GM21786 (cell line): Measurements from ENCODE around the gene KIFC3.
"Not testable (repeated sequence)": the region's sequence is repeated elsewhere in the genome, so short reads cannot be mapped to it uniquely, and the experiment has no call there.

Source experiments
- ATAC-seq: cut with Tn5 transposase; IDR thresholded peaks from one replicate; pipeline ENCODE4 v1.9.1; 2021; ENCODE audit not compliant: unreplicated experiment

The KIFC3 gene

DNA sequence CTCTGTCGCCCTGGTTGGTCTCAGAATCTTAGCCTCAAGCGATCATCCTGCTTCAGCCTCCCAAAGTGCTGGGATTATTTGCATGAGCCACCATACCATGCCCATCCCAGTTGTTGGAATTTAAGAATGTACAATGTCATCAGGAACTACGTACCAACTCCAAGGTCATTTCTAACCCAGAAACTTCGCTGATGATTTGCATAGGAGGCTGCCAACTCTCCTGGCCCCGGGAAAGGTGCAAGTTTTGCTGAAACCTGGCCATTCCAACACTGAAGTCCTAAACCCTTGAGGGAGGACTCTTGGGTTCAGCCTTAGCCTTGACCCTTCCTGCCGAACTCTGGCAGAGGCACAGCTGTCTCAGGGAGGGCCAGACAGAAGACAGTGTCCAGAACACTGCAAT lies 2.9 kb upstream of the KIFC3 start:
- ATAC-seq, result no peak

GRCh38 chr16:57804111-57804837 lies 2.0 kb upstream of the KIFC3 start:
- no peak for ATAC-seq

DNA sequence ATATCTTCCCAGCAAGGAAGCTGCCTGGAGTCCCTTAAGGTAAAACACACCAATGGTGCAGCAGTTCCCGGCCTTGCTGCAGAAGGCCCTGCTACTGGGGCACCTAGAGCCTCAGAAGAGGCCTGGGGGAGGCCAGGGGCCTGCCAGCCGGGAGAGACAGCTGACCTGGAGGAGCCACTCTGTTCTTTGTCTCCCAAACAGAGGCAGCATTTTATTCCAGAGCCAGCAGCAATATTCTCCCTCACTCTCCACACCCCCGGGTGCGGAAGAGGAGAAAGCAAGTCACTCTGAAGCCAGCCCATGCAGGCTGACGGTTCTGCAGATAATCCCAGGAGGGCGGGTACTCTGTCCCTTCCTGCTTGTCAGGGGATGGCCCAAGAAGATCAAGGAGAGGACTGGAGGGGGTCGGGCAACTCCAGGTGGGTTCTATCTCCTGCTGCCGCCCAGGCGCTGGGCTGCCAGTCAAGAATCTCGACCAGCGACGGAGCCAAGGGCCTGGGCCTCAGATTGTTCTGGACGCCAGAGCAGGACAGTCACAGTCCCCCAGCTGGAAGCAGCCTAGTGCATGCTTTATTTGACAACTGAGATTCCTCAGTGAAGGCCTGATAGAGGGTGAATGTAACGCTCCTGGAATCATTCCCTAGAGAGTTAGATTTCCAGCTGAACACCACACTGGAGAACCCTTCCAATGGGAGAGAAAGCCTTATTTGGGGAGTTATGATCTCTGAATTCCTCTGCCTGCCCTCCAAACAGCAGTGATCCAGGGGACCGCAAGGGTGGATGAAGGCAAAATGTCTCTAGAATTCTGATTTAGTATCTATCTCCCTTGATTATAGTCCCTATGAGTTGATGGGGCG lies 1.1 kb upstream of the KIFC3 start:
- no peak for ATAC-seq

- no peak for ATAC-seq
These were observed 416 bp downstream of the KIFC3 start for GRCh38 chr16:57801809-57802340.

GRCh38 chr16:57801098-57801808 lies 1.0 kb downstream of the KIFC3 start:
- no peak for ATAC-seq

DNA sequence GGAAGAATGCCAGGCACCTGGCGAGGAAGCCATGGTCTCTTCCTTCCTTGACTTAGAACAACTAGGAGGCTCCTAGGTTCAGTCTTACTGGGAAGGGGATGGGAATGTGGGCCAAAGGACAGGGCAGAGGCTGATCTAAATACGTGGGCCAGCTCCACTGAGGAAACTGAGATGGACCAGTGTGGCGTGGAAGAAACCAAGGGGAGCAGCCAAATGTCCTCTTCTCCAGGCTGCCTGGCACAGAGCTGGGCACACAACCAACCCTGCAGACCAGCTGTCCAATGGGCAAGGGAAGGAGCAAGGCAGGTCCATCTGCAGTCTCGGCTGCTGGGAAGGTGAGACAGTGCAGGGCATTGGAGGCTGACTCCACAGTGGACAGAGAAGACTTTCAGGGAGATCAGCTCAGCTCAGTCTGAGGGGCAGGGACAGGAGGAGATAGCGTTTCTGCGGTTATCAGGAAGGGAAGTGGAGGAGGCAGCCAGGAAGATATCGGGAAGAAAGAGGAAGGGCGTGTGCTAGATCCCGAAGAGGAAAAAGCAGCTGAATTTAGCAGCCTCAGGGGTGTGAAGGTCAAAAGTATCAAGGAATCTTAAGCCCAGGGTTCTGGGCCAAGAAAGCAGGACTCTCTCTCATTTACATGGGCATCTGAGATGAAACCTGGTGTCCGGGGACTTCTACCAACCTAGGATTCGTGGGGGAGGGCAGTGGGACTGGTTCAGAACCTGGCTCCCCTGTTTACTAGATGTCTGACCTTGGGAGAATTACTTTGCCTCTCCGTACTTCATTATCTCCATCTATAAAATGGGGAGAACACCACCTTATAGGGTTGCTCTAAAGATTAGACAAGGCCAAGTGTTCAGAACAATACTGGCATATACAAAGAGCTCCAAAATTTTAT lies 1.8 kb downstream of the KIFC3 start:
- ATAC-seq, result no peak

DNA sequence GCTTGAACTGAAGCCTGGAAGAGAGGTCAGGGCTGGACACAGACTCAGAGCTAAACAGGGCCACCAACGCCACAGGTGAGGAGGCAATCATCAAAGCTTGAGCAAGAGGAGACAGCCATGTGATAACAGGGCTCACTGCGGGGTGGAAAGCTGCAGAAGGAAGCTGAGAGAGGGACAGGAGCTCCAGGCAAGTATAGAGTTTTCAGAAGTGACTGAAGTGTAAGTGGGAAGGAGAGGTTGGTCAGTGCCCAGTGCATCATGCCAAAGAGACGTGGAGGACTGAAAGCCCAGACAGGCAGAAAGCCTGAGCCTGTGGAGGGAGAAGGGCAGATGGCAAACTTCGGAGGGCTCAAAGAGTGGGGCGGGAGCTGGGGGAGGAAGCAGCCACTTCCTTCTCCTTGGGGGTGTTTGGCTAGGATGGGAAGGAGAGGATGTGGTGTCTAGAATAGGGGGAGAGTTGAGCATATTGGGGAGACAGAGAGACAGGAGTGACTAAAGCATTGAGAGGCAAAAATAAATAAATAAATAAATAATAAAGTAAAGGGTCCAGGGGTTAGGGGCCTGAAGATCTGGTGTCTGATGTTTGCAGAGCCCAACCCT lies 2.6 kb downstream of the KIFC3 start:
- ATAC-seq, result no peak

- ATAC-seq, result no peak
These were observed 3.2 kb downstream of the KIFC3 start for GRCh38 chr16:57798953-57799599.

DNA sequence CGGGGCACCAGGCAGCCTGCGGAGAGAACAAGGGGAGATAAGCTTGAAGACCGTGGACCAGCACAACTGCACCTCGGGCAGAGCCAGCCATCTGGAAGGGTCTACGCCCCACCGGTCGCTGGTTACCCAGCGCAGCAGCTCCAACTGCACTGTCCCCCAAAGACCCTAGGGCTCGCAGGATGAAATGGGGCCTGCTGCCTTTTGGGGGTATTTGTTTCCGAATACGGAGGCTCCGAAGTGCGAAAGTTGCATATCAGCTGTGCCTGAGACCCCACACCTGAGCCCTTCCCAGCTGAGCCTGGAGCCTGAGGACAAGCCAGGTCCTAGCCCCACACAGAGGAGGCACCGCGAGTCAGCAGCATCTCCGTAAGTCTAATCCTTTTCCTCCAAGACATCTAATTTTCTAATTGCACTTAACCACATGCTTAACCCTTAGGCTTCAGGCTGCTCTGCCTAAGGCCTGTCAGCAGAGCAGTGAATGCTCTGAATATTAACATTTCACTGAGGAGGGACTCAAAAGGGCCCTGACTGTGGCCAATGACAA lies 4.0 kb downstream of the KIFC3 start:
- ATAC-seq, result no peak

GRCh38 chr16:57797526-57798266 lies 4.6 kb downstream of the KIFC3 start:
- no peak for ATAC-seq

DNA sequence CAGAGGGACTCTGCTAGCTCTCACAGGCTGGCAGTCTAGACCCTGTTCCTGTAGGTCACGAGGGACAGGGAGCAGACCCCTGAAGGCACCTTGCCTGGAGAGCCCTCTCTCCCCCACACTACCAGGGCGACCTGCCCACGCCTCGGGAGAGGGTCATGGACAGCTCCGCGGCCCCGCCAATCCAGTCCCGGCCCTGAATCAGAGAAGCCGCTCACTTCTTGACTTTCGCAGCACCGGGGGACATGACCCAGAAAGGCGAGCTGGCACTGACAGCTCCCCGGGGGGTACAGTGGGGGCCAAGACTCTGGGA lies 5.1 kb downstream of the KIFC3 start:
- ATAC-seq, result no peak

GRCh38 chr16:57796014-57796413 lies 6.3 kb downstream of the KIFC3 start:
- ATAC-seq, result not testable (repeated sequence)

GRCh38 chr16:57795431-57795878 lies 6.8 kb downstream of the KIFC3 start:
- no peak for ATAC-seq

DNA sequence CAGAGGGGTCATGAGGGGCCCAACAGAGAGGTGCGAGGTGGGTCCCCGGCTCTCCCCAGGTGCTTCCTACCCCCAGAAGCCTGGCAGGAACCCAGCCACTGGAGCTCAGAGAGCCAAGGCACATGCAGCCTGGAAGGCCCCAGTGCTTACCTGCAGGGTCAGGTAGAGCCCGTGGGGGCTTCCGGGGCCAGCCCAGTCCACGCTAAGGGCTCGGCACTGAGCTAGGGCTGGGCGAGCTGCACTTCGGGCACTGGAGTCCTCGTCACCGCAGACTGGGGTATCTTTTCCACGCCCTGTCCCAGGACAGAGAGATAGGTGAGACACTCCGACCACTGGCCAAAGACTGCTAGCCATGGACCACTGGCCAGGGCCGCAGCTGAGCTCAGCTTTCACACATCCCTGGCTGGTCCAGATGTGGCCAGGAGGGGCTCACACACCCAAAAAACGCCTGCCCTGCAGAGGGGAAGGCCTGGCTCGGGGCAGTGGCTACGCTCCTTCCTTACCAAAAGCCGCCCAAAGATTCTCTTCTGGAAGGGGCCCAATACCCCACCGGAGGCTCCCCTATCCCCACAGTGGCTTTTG lies 7.4 kb downstream of the KIFC3 start:
- ATAC-seq, result no peak

- no peak for ATAC-seq
These were observed 10.3 kb downstream of the KIFC3 start for GRCh38 chr16:57791893-57792461.

GRCh38 chr16:57791195-57791892 lies 10.9 kb downstream of the KIFC3 start:
- ATAC-seq, result no peak

DNA sequence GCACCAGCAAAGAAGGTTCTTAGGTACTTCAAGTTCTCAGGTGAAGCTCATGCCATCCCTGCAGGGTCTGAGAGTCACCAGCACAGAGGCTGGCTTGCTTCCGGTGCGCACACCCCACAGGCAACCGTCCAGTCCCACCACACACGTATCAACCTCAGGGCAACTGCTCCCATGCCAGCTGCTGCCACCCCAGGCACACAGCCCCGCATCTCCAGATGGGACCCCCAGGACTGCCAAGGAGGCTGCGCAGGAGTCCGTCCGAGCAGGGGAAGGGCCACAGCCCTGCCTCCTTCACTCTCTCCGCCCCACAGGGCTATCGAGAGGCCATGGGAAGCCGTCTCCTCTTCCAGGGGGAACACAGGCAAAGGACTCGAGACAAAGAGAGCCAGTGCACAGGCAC lies 13.3 kb downstream of the KIFC3 start:
- no peak for ATAC-seq
